Muscle layer of duodenum (tissue), 2 donors: ENCODE results near the gene DNMT3A.

Experiments
- H3K27ac ChIP-seq: one replicate; pipeline ENCODE4 v1.7.0; 2013; ENCODE audit warnings: mild to moderate bottlenecking, low read length
- H3K27me3 ChIP-seq: one replicate; pipeline ENCODE4 v1.7.0; 2013; ENCODE audit warnings: low read depth, mild to moderate bottlenecking, control low read depth, low read length
- H3K36me3 ChIP-seq, 2 donors: one replicate each; pipeline ENCODE4 v1.7.0; 2013; ENCODE audit warnings: low read length in 2 of 2, control low read depth in 1 of 2, mild to moderate bottlenecking in 1 of 2; ENCODE audit not compliant: insufficient read depth in 2 of 2, control insufficient read depth in 1 of 2
- H3K4me1 ChIP-seq, 2 donors: one replicate each; pipeline ENCODE4 v1.7.0; 2013; ENCODE audit warnings: low read length in 2 of 2, mild to moderate bottlenecking in 2 of 2, control low read depth in 1 of 2, moderate library complexity in 1 of 2; ENCODE audit not compliant: insufficient read depth in 2 of 2, control insufficient read depth in 1 of 2
- H3K4me3 ChIP-seq, 2 donors: one replicate each; pipeline ENCODE4 v1.7.0; 2013; ENCODE audit warnings: low read length in 2 of 2, low read depth in 1 of 2, mild to moderate bottlenecking in 1 of 2
- H3K9me3 ChIP-seq, 2 donors: one replicate each; pipeline ENCODE4 v1.7.0; 2013; ENCODE audit warnings: low read length in 2 of 2, control low read depth in 1 of 2, mild to moderate bottlenecking in 1 of 2; ENCODE audit not compliant: control insufficient read depth in 1 of 2
- donor health status: healthy.

Gene DNMT3A

DNA sequence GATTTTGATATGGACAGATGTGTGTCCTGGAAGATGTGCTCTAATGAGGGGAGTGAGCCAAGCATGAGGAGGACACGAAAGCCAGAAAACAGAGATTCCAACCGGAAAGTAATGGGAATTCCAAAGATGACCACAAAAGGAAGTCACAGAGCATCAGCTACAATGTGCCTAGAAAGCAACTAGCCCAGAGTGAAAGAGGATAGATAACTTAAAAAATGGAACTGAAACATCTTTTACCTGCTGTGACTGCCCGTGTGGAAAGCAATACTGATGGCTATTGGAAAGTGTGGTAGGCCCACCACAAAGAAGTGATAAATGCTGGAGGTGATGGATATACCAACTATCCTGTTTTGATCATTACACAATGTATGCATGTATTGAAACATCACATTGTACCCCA lies 21.6 kb downstream of the DNMT3A start:
- no peaks in the 10 kb centered on the region for H3K27me3 ChIP-seq
- no peaks in the 10 kb centered on the region for H3K36me3 ChIP-seq
- H3K27ac ChIP-seq: no peak overlapping the region
- no peaks in the 10 kb centered on the region for H3K9me3 ChIP-seq
- no peak overlapping the region for H3K4me3 ChIP-seq
- H3K4me1 ChIP-seq: peaks cover 18 to 38% of the 10 kb centered on the region in 2 donors

- H3K9me3 ChIP-seq: no peaks in the 10 kb centered on the region
- H3K36me3 ChIP-seq: peaks cover 0 to 14% of the 10 kb centered on the region in 2 donors
- no peaks in the 10 kb centered on the region for H3K27me3 ChIP-seq
- H3K27ac ChIP-seq: no peak overlapping the region
- H3K4me3 ChIP-seq: no peak overlapping the region
- H3K4me1 ChIP-seq: peaks cover 20 to 53% of the 10 kb centered on the region in 2 donors
These were observed 25.6 kb downstream of the DNMT3A start for GRCh38 chr2:25316101-25316500.

DNA sequence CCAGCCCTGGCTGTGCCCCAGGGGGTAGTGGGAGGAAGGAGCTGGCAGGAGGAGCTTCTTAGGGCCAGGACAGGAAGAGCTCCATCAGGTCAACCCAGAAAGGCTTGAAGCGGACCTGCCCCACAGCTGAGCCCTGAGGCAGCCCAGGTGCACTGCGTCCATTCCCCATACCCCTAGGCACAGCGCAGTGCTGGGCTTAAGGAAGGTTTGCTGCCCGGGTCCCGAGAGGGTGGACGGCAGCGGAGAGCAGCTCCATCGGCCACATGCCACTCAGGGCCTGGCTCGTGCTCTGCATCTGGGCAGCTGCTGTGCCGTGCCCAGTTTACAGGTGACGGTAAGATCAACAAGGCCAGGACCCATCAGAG lies 26.4 kb downstream of the DNMT3A start:
- H3K27me3 ChIP-seq: no peaks in the 10 kb centered on the region
- peaks cover 20 to 60% of the 10 kb centered on the region in 2 donors for H3K4me1 ChIP-seq
- no peak overlapping the region for H3K27ac ChIP-seq
- H3K4me3 ChIP-seq: no peak overlapping the region
- no peaks in the 10 kb centered on the region for H3K9me3 ChIP-seq
- H3K36me3 ChIP-seq: peaks cover 0 to 14% of the 10 kb centered on the region in 2 donors

DNA sequence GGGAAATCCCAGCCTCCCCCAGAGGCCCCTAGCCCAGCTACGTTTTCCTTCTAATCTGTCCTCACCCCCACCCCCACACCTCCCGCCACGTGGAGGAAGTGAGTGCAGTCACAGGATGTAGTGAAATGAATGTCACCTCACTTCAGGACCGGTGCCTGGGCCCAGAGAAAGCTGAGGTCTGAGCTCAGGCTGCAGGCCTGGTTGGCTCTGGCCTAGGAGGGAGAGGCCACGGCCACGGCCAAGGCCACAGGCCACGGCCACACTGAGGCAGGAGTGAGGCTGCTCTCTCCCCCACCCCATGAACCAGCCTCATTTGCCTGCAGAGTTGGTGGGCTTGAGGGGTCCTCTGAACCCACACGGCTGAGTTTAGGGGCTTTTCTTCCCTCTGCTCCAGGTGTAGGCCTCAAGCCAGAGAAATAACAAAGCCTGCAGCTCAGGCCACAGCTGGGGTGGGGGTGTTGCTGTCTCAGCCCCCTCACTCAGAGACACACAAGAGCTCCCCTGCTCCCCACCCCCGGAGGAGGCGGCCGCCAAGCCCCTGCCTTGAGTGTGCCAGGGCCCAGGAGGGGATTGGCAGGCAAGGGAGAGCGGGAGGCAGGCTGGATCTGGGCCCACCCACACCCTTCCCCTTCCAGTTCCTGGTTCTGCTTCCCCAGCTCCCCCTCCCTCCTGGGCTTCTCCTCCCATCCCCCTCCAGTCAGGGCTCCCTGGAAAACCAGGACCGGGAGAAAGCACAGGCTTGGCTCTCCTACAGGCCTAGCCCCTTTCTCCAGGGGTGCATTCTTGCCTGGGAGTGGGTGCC lies 27.0 kb downstream of the DNMT3A start:
- no peaks in the 10 kb centered on the region for H3K27me3 ChIP-seq
- H3K4me3 ChIP-seq: peak overlapping the region in 1 of 2 donors; percentile 9

GRCh38 chr2:25313711-25314513 lies 27.8 kb downstream of the DNMT3A start:
- H3K27me3 ChIP-seq: no peaks in the 10 kb centered on the region
- H3K4me1 ChIP-seq: peaks cover 20 to 69% of the 10 kb centered on the region in 2 donors
- no peak overlapping the region for H3K4me3 ChIP-seq
- H3K9me3 ChIP-seq: no peaks in the 10 kb centered on the region
- H3K36me3 ChIP-seq: peaks cover 3 to 14% of the 10 kb centered on the region in 2 donors
- no peak overlapping the region for H3K27ac ChIP-seq

More for the DNA sequence above, 27.0 kb downstream of the DNMT3A start:
- peaks cover 0 to 14% of the 10 kb centered on the region in 2 donors for H3K36me3 ChIP-seq
- peaks cover 20 to 63% of the 10 kb centered on the region in 2 donors for H3K4me1 ChIP-seq
- no peak overlapping the region for H3K27ac ChIP-seq
- no peaks in the 10 kb centered on the region for H3K9me3 ChIP-seq

DNA sequence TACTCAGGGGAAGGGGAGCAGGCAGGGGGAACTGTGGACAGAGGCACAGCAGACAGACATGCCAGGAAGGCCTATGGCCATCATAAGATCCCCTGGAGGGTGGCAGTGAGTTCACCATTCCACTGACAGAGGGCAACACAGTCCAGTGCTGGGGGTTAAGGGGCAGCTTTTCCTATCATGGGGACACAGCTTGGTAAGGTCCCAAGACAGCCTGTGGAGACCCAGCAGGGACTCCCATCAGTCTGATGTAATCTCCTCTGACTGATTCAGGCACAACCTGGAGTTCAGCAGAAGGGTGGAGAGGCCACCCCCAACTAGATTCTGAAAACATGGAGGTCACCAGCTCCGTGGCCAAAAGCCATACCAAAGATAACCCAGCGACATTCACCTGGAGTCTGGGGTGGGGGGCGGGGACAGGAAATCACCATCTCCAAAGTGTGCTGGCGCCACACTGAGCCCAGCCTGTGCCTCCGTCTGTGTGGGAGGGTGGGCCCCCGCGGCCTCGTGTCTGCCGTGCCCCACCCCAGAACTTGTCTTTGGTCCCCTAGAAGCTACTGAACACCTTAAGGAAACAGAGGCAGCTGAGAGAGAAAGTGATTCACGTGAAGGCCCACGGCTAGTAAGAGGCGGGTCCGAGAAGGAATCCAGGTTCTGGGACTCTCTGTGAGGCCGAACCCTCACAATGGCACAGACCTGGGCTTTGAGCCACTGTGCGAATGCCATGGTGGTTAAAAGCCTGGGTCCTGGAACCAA lies 28.6 kb downstream of the DNMT3A start:
- Histone ChIP-seq H3K27me3 (no peaks in the 10 kb centered on the region), H3K36me3 (peaks cover 7 to 14% of the 10 kb centered on the region in 2 donors), H3K4me3 (no peak overlapping the region), H3K9me3 (no peaks in the 10 kb centered on the region), H3K27ac (no peak overlapping the region), H3K4me1 (peaks cover 20 to 77% of the 10 kb centered on the region in 2 donors)

GRCh38 chr2:25311865-25312575 lies 29.7 kb downstream of the DNMT3A start:
- H3K4me1 ChIP-seq: peaks cover 20 to 85% of the 10 kb centered on the region in 2 donors
- no peak overlapping the region for H3K27ac ChIP-seq
- no peak overlapping the region for H3K4me3 ChIP-seq
- H3K36me3 ChIP-seq: peaks cover 9 to 14% of the 10 kb centered on the region in 2 donors
- H3K27me3 ChIP-seq: no peaks in the 10 kb centered on the region
- H3K9me3 ChIP-seq: no peaks in the 10 kb centered on the region

DNA sequence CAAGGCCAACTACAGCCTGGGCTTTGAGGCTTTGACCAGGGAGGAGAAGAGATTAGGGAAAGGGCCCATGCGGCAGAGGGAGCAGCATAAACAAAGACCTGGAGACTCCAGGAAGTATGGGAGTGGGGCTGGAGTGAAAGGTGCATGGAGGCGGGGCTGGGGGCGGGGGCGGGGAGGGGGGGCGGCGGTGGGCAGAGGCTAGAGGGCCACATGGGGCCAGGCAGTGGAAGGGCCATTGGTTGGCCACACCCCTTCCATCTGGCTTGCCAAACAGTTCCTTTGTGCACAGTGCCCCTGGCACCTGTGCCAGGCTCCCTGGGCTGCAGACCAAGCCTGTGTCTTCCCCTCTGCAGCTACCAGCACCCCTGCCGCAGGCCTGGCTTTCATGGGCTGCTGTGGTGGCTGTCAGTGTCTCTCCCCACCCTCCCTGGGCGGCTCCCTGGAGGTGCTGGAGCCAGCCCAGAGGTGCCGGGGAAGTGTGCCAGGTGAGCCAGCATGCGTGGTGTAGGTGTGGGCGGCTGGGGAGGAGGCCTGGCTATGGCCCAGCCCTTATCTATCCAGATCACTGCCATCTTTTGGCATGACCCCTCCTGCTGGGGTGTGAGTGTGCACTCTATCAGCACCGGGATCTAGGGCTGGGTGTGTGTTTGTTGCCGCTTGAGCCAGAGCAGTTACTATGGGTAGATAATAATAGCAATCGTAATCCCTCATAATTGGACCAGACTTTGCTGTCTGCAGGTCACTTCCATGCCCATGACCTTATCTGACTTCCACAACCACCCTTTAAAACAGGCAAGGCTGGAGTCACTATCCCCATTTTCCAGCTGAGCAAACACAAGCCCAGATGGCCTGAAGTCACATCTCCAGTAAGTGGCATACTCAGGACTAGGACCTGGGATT lies 30.5 kb downstream of the DNMT3A start:
- Histone ChIP-seq H3K27me3 (no peaks in the 10 kb centered on the region), H3K36me3 (peaks cover 9 to 14% of the 10 kb centered on the region in 2 donors), H3K4me1 (peaks cover 20 to 87% of the 10 kb centered on the region in 2 donors)

GRCh38 chr2:25310709-25310964 lies 31.1 kb downstream of the DNMT3A start:
- Histone ChIP-seq H3K9me3 (no peaks in the 10 kb centered on the region), H3K4me1 (peaks cover 15 to 87% of the 10 kb centered on the region in 2 donors), H3K36me3 (peaks cover 9 to 14% of the 10 kb centered on the region in 2 donors), H3K4me3 (no peak overlapping the region), H3K27ac (no peak overlapping the region), H3K27me3 (no peaks in the 10 kb centered on the region)

More for the DNA sequence above, 30.5 kb downstream of the DNMT3A start:
- Histone ChIP-seq H3K4me3 (no peak overlapping the region), H3K27ac (no peak overlapping the region), H3K9me3 (no peaks in the 10 kb centered on the region)

GRCh38 chr2:25309402-25309801 lies 32.3 kb downstream of the DNMT3A start:
- peaks cover 7 to 86% of the 10 kb centered on the region in 2 donors for H3K4me1 ChIP-seq
- H3K9me3 ChIP-seq: no peaks in the 10 kb centered on the region
- H3K36me3 ChIP-seq: peaks cover 9 to 14% of the 10 kb centered on the region in 2 donors
- no peak overlapping the region for H3K4me3 ChIP-seq
- H3K27me3 ChIP-seq: no peaks in the 10 kb centered on the region
- H3K27ac ChIP-seq: no peak overlapping the region
